K562 (cell line): ENCODE measurements around the gene GRIK2. TPM values are rescaled to one million over a fixed set of nuclear protein-coding genes. Genes with fewer than 3 reads are reported as not detected.

Source experiments
- ATAC-seq: fragments of 200-7000 bp; cut with Tn5 transposase; 3 replicates; pipeline ENCODE4 v1.9.1; 2020; ENCODE audit warnings: moderate library complexity
- BruUV-seq: library from RNA; stranded (reverse); fragments of 400-500 nt; replicated peaks from 2 replicates; lab custom pipeline; 2021; lab: Mats Ljungman, UMichigan
- CTCF ChIA-PET: fragments of 300-600 bp; formaldehyde crosslinking; extraction: SDS; loops from one replicate; lab custom pipeline; 2021; ENCODE audit warnings: low intra/inter-chr PET ratio; lab: Yijun Ruan, JAX
- POLR2A ChIA-PET: fragments of 300-600, 350-650 bp; sonication (Branson Sonifier 250); formaldehyde crosslinking; extraction: SDS; loops from one replicate; lab custom pipeline; 2021; ENCODE audit warnings: antibody characterized with exemption, inconsistent platforms; lab: Yijun Ruan, JAX
- DNase-seq, 4 experiments: peaks; one replicate each; pipeline versions ENCODE4 v3.0.0 to v3.0.0-alpha.2; 2011 to 2018; ENCODE audit warnings: low spot score in 3 of 4, mixed read lengths in 3 of 4; ENCODE audit errors: extremely low read depth in 1 of 4
- FAIRE-seq: peaks from 2 replicates; lab custom pipeline; 2011; peaks lifted over from hg19 to GRCh38; lab: Jason Lieb, UNC
- H2AFZ ChIP-seq: 2 replicates; pipeline ENCODE4 v1.6.0; 2011; ENCODE audit warnings: low read depth, low read length, control low read depth, inconsistent platforms
- H3K27ac ChIP-seq: fragments of 200-600 bp; 3 replicates; pipeline ENCODE4 v1.8.0; 2011; ENCODE audit warnings: low read depth, mild to moderate bottlenecking, control low read depth, inconsistent platforms, low read length, moderate library complexity, mixed read lengths; ENCODE audit errors: extremely low read depth
- H3K27me3 ChIP-seq, 2 experiments: fragments of 300-600 bp in 1 of 2; 2 replicates in 1 of 2; 3 replicates in 1 of 2; pipeline versions ENCODE4 v1.6.0 to v1.8.0; 2011; ENCODE audit warnings: inconsistent platforms in 2 of 2, low read length in 2 of 2, mild to moderate bottlenecking in 1 of 2, mixed read lengths in 1 of 2, moderate library complexity in 1 of 2; ENCODE audit not compliant: control insufficient read depth in 2 of 2, insufficient read depth in 2 of 2
- H3K36me3 ChIP-seq: fragments of 300-600 bp; 3 replicates; pipeline ENCODE4 v1.8.0; 2011; ENCODE audit warnings: mild to moderate bottlenecking, low read length, inconsistent platforms; ENCODE audit not compliant: control insufficient read depth, insufficient read depth
- H3K4me1 ChIP-seq, 2 experiments: fragments of 200-600 bp in 1 of 2; replicated peaks in 1 of 2; 2 replicates in 1 of 2; 3 replicates in 1 of 2; pipeline versions ENCODE4 v1.5.1 to v1.8.0; 2011; ENCODE audit warnings: inconsistent platforms in 2 of 2, low read length in 2 of 2, mild to moderate bottlenecking in 1 of 2, mixed read lengths in 1 of 2, moderate library complexity in 1 of 2; ENCODE audit not compliant: control insufficient read depth in 2 of 2, insufficient read depth in 2 of 2
- H3K4me2 ChIP-seq: 2 replicates; pipeline ENCODE4 v1.6.1; 2011; ENCODE audit warnings: low read length, control low read depth, inconsistent platforms, mixed read lengths; ENCODE audit not compliant: insufficient read depth
- H3K4me3 ChIP-seq: fragments of 200-600 bp; sonication (generic), shearing (Covaris generic); 2 replicates; pipeline ENCODE4 v1.5.1; 2016; ENCODE audit warnings: control low read depth, inconsistent platforms
- H3K79me2 ChIP-seq: fragments of 200-600 bp; 3 replicates; pipeline ENCODE4 v1.8.0; 2011; ENCODE audit warnings: low read length, inconsistent platforms; ENCODE audit not compliant: control insufficient read depth, insufficient read depth
- H3K9ac ChIP-seq, 2 experiments: 2 replicates each; pipeline versions ENCODE4 v1.6.0 to v1.6.1; 2011; ENCODE audit warnings: low read depth in 2 of 2, low read length in 2 of 2, control low read depth in 1 of 2, inconsistent platforms in 1 of 2, mild to moderate bottlenecking in 1 of 2, mixed read lengths in 1 of 2; ENCODE audit not compliant: insufficient read depth in 1 of 2
- H3K9me1 ChIP-seq: one replicate; pipeline ENCODE4 v1.6.0; 2011; ENCODE audit warnings: inconsistent platforms, mild to moderate bottlenecking, low read length, moderate library complexity; ENCODE audit not compliant: control insufficient read depth, insufficient read depth
- H3K9me3 ChIP-seq: replicated peaks from 2 replicates; pipeline ENCODE4 v1.5.1; 2011; ENCODE audit warnings: low read depth, low read length, inconsistent platforms; ENCODE audit not compliant: control insufficient read depth, insufficient read depth
- H4K20me1 ChIP-seq: replicated peaks from 2 replicates; pipeline ENCODE4 v1.6.1; 2011; ENCODE audit warnings: low read length, inconsistent platforms, mixed read lengths; ENCODE audit not compliant: control insufficient read depth, insufficient read depth
- ELF4 ChIP-seq: fragments of 450-650 bp; formaldehyde crosslinking; IDR thresholded peaks from 2 replicates; pipeline ENCODE4 v1.4.0; 2022; ENCODE audit warnings: missing genetic modification characterization
- FOXJ3 ChIP-seq: sonication (generic); formaldehyde crosslinking; IDR thresholded peaks from 2 replicates; pipeline ENCODE4 v1.4.0; 2020; ENCODE audit warnings: mild to moderate bottlenecking, missing genetic modification reagents
- MLX ChIP-seq, 2 experiments: fragments of 450-650 bp in 1 of 2; sonication (generic) in 1 of 2; formaldehyde crosslinking; conservative IDR thresholded peaks; 2 replicates each; pipeline versions ENCODE4 v1.4.0 to v1.8.1; 2020 to 2022; ENCODE audit warnings: mild to moderate bottlenecking in 1 of 2, missing genetic modification reagents in 1 of 2
- PURB ChIP-seq: sonication (generic); formaldehyde crosslinking; IDR thresholded peaks from 2 replicates; pipeline ENCODE4 v1.9.0; 2021; ENCODE audit warnings: low read depth, mild to moderate bottlenecking, missing genetic modification reagents
- SMAD1 ChIP-seq: fragments of 150-350 bp; IDR thresholded peaks from 2 replicates; pipeline ENCODE4 v1.6.1; 2014; ENCODE audit warnings: low read length, low read depth; ENCODE audit not compliant: partially characterized antibody
- ZNF212 ChIP-seq: fragments of 450-650 bp; formaldehyde crosslinking; IDR thresholded peaks from 2 replicates; pipeline ENCODE4 v1.4.0; 2020; ENCODE audit warnings: mild to moderate bottlenecking
- ZNF778 ChIP-seq: fragments of 450-650 bp; formaldehyde crosslinking; IDR thresholded peaks from 2 replicates; pipeline ENCODE4 v1.4.0; 2020; ENCODE audit warnings: mild to moderate bottlenecking, moderate library complexity
- ZZZ3 ChIP-seq: fragments of 450-650 bp; IDR thresholded peaks from 2 replicates; pipeline ENCODE4 v1.6.1; 2016; ENCODE audit warnings: antibody characterized with exemption, mild to moderate bottlenecking, moderate library complexity
- WGBS: fragments of 100-300 bp; shearing (Covaris generic); methylation state at CpG from one replicate; pipeline ENCODE4 v1.1.6; 2016; ENCODE audit warnings: low coverage, mixed read lengths; ENCODE audit not compliant: insufficient coverage; ENCODE audit errors: missing lambda C conversion rate; 5-methylcytosine and 5-hydroxymethylcytosine counted together
- in situ Hi-C: fragments of 300-500 bp; cut with MboI; formaldehyde crosslinking; loops from 4 replicates; pipeline ENCODE4 v1.15.0; 2018; ENCODE audit warnings: inconsistent platforms, mixed read lengths
- intact Hi-C: fragments of 100-400 bp; cut with micrococcal nuclease; formaldehyde crosslinking; loops from 2 replicates; pipeline ENCODE4 v1.14.2; 2022
- polyA plus RNA-seq, 8 experiments: library from polyadenylated mRNA; depleted of rRNA in 4 of 8; stranded (reverse) in 5 of 8; unstranded in 3 of 8; fragments of >200 nt; fragmentation: Nextera tagmentation in 2 of 8; fragmentation: Illumina TruSeq in 1 of 8; extraction: Ambion mirVana in 2 of 8; extraction: Trizol in 1 of 8; gene quantifications; 2 replicates each; pipeline versions ENCODE4 v1.2.1 to v1.2.3, GENCODE V29; 2011 to 2014; ENCODE audit warnings: inconsistent platforms in 1 of 8, missing spikeins in 1 of 8
- total RNA-seq, 7 experiments: library from RNA; depleted of rRNA in 6 of 7; stranded (reverse); fragments of >200 nt in 6 of 7; fragmentation: Illumina TruSeq in 2 of 7; extraction: Trizol in 2 of 7; gene quantifications; 2 replicates each; pipeline versions ENCODE4 v1.2.1 to v1.2.3, GENCODE V29; 2011 to 2021; ENCODE audit warnings: low replicate concordance in 1 of 7

GRIK2 gene
- total and polyA plus RNA-seq, 9 of the 15 experiments (the other 6 are each of a cell fraction or from before 2014, with no cell fraction given): not detected

- no peak for TF ChIP-seq PURB (CRISPR knock-in tag)
Measured at GRCh38 chr6:101986476-101986875, 593.0 kb downstream of the GRIK2 start (continued).

- no peaks in the 10 kb centered on the region; the same call in 1 of the 2 replicates for H3K9me3 ChIP-seq
- H3K27me3 ChIP-seq: no peaks in the 10 kb centered on the region
- DNase-seq (no peak), ATAC-seq (no peak), FAIRE-seq (no peak)
- no peak overlapping the region for H3K4me3 ChIP-seq
- no peak overlapping the region for H3K27ac ChIP-seq
- TF ChIP-seq FOXJ3 (CRISPR knock-in tag) (no peak), ZNF778 (CRISPR knock-in tag) (no peak), ZZZ3 (no peak), ZNF212 (CRISPR knock-in tag) (no peak), ELF4 (CRISPR knock-in tag) (no peak), MLX (CRISPR knock-in tag; conservative IDR thresholded peaks at IDR 0.05) (no peak), SMAD1 (no peak)
- intact Hi-C loops: no loop called here
- no peak overlapping the region for H3K9ac ChIP-seq
- H2AFZ ChIP-seq: no peak overlapping the region
- H4K20me1 ChIP-seq: no peaks in the 10 kb centered on the region
- no peaks in the 10 kb centered on the region for H3K36me3 ChIP-seq
- H3K9me1 ChIP-seq: no peaks in the 10 kb centered on the region
- H3K4me2 ChIP-seq: no peak overlapping the region
- CTCF ChIA-PET: no interaction called here
- H3K79me2 ChIP-seq: no peaks in the 10 kb centered on the region
- WGBS: 1% methylated on average over 5 of the region's 5 CpGs
- in situ Hi-C loops: no loop called here
- POLR2A ChIA-PET: no interaction called here
- H3K4me1 ChIP-seq: no peaks in the 10 kb centered on the region
- no TSS peak for BruUV-seq
Measured at GRCh38 chr6:101992286-101992685, 598.8 kb downstream of the GRIK2 start.
